GM12878 (cell line): ENCODE measurements around the gene EPHB1. TPM values are rescaled to one million over a fixed set of nuclear protein-coding genes. Genes with fewer than 3 reads are reported as not detected.

Experiments
- BHLHE40 ChIP-seq, 2 experiments: fragments of 450-650 bp in 1 of 2; IDR thresholded peaks; 2 replicates each; pipeline ENCODE4 v1.6.1; 2011 to 2017; ENCODE audit warnings: low read depth in 2 of 2, borderline replicate concordance in 1 of 2, improper control_type of control experiment in 1 of 2, low read length in 1 of 2, mild to moderate bottlenecking in 1 of 2
- HDAC2 ChIP-seq: fragments of 200-600 bp; sonication (generic); IDR thresholded peaks from 2 replicates; pipeline ENCODE4 v1.6.1; 2017
- IKZF2 ChIP-seq, 2 experiments: fragments of 450-650 bp; IDR thresholded peaks; 2 replicates each; pipeline ENCODE4 v1.6.1; 2017; ENCODE audit warnings: mild to moderate bottlenecking in 2 of 2, moderate library complexity in 2 of 2
- MEF2B ChIP-seq: fragments of 450-650 bp; IDR thresholded peaks from 2 replicates; pipeline ENCODE4 v1.6.1; 2018; ENCODE audit warnings: mild to moderate bottlenecking, moderate library complexity; ENCODE audit not compliant: partially characterized antibody, poor library complexity, severe bottlenecking
- NFYB ChIP-seq: IDR thresholded peaks from 2 replicates; pipeline ENCODE4 v1.6.1; 2011; ENCODE audit warnings: low read depth, mild to moderate bottlenecking, low read length, improper control_type of control experiment, moderate library complexity; ENCODE audit not compliant: insufficient read depth
- NR2F1 ChIP-seq: fragments of 450-650 bp; conservative IDR thresholded peaks from 2 replicates; pipeline ENCODE4 v1.6.1; 2017; ENCODE audit warnings: mild to moderate bottlenecking
- PAX5 ChIP-seq: IDR thresholded peaks from 2 replicates; pipeline ENCODE4 v1.6.1; 2011; ENCODE audit warnings: low read depth, low read length, borderline replicate concordance
- POU2F2 ChIP-seq: IDR thresholded peaks from 3 replicates; pipeline ENCODE4 v1.6.1; 2011; ENCODE audit warnings: low read depth, mild to moderate bottlenecking, low read length, borderline replicate concordance
- RUNX3 ChIP-seq: IDR thresholded peaks from 2 replicates; pipeline ENCODE4 v1.6.1; 2012; ENCODE audit warnings: low read length, inconsistent platforms
- SIX5 ChIP-seq: IDR thresholded peaks from 2 replicates; pipeline ENCODE4 v1.6.1; 2011; ENCODE audit warnings: mild to moderate bottlenecking, low read depth, low read length, moderate library complexity; ENCODE audit not compliant: severe bottlenecking
- SMAD1 ChIP-seq: fragments of 450-650 bp; IDR thresholded peaks from 2 replicates; pipeline ENCODE4 v1.6.1; 2018; ENCODE audit warnings: mild to moderate bottlenecking, low read depth; ENCODE audit not compliant: partially characterized antibody
- ZNF207 ChIP-seq: fragments of 450-650 bp; IDR thresholded peaks from 2 replicates; pipeline ENCODE4 v1.6.1; 2014; ENCODE audit warnings: antibody characterized with exemption, mild to moderate bottlenecking, borderline replicate concordance
- polyA plus RNA-seq, 11 experiments: library from polyadenylated mRNA; depleted of rRNA in 4 of 11; unstranded in 6 of 11; stranded (reverse) in 5 of 11; fragments of >200 nt; fragmentation: Nextera tagmentation in 4 of 11; fragmentation: Illumina TruSeq in 1 of 11; extraction: Ambion mirVana in 4 of 11; extraction: Trizol in 1 of 11; gene quantifications; 1 replicate in 1 of 11; 2 replicates in 10 of 11; pipeline versions ENCODE4 v1.2.1 to v1.2.3, GENCODE V29; 2011 to 2016; ENCODE audit warnings: inconsistent platforms in 2 of 11, missing spikeins in 2 of 11, low read depth in 1 of 11
- total RNA-seq, 4 experiments: library from RNA; depleted of rRNA in 3 of 4; stranded (reverse); fragments of >200 nt in 3 of 4; fragmentation: Illumina TruSeq in 1 of 4; extraction: Trizol in 1 of 4; gene quantifications; 2 replicates each; pipeline versions ENCODE4 v1.2.1 to v1.2.3, GENCODE V29; 2013 to 2021
- TF ChIP-seq, protein P1 (sequence below): fragments of 450-650 bp; IDR thresholded peaks from 2 replicates; pipeline ENCODE4 v1.6.1; 2017; ENCODE audit warnings: mild to moderate bottlenecking
- TF ChIP-seq, protein P2 (sequence below): IDR thresholded peaks from 2 replicates; pipeline ENCODE4 v1.6.1; 2011; ENCODE audit warnings: low read depth, low read length, improper control_type of control experiment, borderline replicate concordance
- TF ChIP-seq, protein P3 (sequence below): fragments of 150-350 bp; IDR thresholded peaks from 2 replicates; pipeline ENCODE4 v1.6.1; 2016; ENCODE audit warnings: low read depth, low read length
- TF ChIP-seq, protein P4 (sequence below): fragments of 450-650 bp; formaldehyde crosslinking; IDR thresholded peaks from 2 replicates; pipeline ENCODE4 v1.5.0; 2022; ENCODE audit warnings: mild to moderate bottlenecking, missing genetic modification characterization

EPHB1 gene
- total and polyA plus RNA-seq, 10 of the 15 experiments (the other 5 are each of a cell fraction or from before 2014, with no cell fraction given): 0.33 to 23.8 (median 1.2) TPM

DNA sequence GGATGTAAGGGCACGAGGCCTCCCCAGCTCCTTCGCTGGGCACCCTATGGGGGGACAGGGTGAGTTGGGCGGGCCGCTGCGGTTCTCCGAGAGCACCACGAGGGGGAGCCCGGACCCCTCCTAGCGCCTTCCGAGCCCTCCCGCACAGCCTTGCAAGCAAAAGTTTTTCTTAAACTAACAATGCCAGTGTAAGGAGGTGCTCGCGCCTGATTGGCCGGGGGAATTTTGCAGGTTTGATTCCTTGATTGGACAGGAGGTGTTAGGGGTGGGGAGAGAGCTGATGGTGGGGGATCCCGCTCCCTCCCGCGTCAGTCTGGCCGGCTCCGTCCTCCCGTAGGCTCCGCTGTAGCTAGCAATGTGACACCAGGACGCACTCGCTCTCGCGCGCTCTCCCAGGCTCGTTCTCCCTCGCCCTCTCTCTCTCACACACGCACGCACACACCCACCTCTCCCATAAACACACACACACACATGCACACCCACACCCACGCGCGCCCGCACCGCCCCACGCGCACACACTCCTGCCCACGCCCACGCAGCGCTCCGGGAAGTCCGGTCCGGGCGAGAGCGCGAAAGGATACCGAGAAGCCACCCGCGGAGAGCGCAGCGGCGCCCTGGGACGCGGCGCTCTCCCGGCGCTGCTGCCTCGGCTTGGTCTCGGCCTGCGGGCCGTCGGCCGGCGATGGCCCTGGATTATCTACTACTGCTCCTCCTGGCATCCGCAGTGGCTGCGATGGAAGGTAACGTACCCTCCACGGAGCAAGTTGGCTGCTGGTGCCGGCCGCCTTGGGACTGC is at the start of gene EPHB1 (continued):
- peak; percentile 85 to 90 for TF ChIP-seq IKZF2 (IDR thresholded peaks at IDR 0.05)
- TF ChIP-seq SIX5: no peak
- TF ChIP-seq ZNF207: peak; percentile 80; the same call in 1 of the 2 replicates
- TF ChIP-seq SMAD1: peak; percentile 52
- TF ChIP-seq RUNX3: peak; percentile 64
- TF ChIP-seq MEF2B: no peak
- TF ChIP-seq, protein P1, sequence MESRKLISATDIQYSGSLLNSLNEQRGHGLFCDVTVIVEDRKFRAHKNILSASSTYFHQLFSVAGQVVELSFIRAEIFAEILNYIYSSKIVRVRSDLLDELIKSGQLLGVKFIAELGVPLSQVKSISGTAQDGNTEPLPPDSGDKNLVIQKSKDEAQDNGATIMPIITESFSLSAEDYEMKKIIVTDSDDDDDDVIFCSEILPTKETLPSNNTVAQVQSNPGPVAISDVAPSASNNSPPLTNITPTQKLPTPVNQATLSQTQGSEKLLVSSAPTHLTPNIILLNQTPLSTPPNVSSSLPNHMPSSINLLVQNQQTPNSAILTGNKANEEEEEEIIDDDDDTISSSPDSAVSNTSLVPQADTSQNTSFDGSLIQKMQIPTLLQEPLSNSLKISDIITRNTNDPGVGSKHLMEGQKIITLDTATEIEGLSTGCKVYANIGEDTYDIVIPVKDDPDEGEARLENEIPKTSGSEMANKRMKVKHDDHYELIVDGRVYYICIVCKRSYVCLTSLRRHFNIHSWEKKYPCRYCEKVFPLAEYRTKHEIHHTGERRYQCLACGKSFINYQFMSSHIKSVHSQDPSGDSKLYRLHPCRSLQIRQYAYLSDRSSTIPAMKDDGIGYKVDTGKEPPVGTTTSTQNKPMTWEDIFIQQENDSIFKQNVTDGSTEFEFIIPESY: no peak
- TF ChIP-seq, protein P2, sequence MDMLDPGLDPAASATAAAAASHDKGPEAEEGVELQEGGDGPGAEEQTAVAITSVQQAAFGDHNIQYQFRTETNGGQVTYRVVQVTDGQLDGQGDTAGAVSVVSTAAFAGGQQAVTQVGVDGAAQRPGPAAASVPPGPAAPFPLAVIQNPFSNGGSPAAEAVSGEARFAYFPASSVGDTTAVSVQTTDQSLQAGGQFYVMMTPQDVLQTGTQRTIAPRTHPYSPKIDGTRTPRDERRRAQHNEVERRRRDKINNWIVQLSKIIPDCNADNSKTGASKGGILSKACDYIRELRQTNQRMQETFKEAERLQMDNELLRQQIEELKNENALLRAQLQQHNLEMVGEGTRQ: no peak; the same call in 1 of the 2 replicates
- TF ChIP-seq, protein P3, sequence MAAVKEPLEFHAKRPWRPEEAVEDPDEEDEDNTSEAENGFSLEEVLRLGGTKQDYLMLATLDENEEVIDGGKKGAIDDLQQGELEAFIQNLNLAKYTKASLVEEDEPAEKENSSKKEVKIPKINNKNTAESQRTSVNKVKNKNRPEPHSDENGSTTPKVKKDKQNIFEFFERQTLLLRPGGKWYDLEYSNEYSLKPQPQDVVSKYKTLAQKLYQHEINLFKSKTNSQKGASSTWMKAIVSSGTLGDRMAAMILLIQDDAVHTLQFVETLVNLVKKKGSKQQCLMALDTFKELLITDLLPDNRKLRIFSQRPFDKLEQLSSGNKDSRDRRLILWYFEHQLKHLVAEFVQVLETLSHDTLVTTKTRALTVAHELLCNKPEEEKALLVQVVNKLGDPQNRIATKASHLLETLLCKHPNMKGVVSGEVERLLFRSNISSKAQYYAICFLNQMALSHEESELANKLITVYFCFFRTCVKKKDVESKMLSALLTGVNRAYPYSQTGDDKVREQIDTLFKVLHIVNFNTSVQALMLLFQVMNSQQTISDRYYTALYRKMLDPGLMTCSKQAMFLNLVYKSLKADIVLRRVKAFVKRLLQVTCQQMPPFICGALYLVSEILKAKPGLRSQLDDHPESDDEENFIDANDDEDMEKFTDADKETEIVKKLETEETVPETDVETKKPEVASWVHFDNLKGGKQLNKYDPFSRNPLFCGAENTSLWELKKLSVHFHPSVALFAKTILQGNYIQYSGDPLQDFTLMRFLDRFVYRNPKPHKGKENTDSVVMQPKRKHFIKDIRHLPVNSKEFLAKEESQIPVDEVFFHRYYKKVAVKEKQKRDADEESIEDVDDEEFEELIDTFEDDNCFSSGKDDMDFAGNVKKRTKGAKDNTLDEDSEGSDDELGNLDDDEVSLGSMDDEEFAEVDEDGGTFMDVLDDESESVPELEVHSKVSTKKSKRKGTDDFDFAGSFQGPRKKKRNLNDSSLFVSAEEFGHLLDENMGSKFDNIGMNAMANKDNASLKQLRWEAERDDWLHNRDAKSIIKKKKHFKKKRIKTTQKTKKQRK: no peak
- no peak for TF ChIP-seq PAX5
- TF ChIP-seq NFYB: peak; percentile 72
- no peak for TF ChIP-seq HDAC2
- TF ChIP-seq NR2F1: 0 out of 2 replicates have a peak, but pooled peaks have one; percentile 28
- peak in 1 of 2 experiments; percentile 58; a peak in 1 of 4 replicates for TF ChIP-seq BHLHE40 (IDR thresholded peaks at IDR 0.05; ENCODE audit: borderline replicate concordance in 1 of 2, low read depth in 2 of 2, low read length in 1 of 2)
- TF ChIP-seq POU2F2: 0 out of 3 replicates have a peak, but pooled peaks have one; percentile 7
- TF ChIP-seq, protein P4, sequence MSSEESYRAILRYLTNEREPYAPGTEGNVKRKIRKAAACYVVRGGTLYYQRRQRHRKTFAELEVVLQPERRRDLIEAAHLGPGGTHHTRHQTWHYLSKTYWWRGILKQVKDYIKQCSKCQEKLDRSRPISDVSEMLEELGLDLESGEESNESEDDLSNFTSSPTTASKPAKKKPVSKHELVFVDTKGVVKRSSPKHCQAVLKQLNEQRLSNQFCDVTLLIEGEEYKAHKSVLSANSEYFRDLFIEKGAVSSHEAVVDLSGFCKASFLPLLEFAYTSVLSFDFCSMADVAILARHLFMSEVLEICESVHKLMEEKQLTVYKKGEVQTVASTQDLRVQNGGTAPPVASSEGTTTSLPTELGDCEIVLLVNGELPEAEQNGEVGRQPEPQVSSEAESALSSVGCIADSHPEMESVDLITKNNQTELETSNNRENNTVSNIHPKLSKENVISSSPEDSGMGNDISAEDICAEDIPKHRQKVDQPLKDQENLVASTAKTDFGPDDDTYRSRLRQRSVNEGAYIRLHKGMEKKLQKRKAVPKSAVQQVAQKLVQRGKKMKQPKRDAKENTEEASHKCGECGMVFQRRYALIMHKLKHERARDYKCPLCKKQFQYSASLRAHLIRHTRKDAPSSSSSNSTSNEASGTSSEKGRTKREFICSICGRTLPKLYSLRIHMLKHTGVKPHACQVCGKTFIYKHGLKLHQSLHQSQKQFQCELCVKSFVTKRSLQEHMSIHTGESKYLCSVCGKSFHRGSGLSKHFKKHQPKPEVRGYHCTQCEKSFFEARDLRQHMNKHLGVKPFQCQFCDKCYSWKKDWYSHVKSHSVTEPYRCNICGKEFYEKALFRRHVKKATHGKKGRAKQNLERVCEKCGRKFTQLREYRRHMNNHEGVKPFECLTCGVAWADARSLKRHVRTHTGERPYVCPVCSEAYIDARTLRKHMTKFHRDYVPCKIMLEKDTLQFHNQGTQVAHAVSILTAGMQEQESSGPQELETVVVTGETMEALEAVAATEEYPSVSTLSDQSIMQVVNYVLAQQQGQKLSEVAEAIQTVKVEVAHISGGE: no peak
